Stimulated activated CD4-positive, alpha-beta T cell treated with anti-CD3 and anti-CD28 coated beads, Interleukin-15, amount 100 ng/mL, for 1 hour (primary cell): Measurements from ENCODE around the gene CPXM2.

Experiments
- DNase-seq, 2 donors: peaks; one replicate each; pipeline ENCODE4 v3.0.0-alpha.2; 2020; ENCODE audit warnings: low read depth in 1 of 2, low spot score in 1 of 2

Gene CPXM2

DNA sequence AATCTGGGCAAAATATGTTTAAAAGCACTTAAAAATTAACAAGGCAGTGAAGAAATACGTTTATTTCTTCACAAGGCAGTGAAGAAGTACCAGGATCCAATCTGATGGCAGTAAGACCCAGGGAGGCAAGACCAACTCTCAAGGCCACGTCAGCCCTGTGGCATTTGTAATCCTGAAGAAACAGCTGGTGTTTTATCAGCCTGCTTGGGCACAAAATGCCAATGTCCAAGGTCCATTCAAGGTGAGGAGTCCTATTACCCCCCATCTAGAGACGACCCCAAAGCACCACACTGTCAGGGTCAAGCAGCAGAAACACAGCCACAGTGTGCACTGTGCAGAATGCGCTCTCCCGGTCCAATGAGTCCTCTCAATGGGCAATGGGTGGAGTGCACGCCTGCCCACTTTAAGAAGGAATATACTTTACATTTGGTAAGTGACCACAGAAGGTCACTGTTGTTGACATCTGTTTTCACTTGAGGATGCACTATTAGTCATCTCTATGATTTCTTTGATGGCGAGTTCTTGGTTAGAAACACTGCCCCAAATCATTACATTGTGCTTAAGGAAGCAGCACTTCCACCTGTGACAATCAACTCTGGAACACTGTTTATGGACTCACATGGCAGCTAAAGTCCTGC, 12.8 kb downstream of the CPXM2 start:
- no peak for DNase-seq

DNA sequence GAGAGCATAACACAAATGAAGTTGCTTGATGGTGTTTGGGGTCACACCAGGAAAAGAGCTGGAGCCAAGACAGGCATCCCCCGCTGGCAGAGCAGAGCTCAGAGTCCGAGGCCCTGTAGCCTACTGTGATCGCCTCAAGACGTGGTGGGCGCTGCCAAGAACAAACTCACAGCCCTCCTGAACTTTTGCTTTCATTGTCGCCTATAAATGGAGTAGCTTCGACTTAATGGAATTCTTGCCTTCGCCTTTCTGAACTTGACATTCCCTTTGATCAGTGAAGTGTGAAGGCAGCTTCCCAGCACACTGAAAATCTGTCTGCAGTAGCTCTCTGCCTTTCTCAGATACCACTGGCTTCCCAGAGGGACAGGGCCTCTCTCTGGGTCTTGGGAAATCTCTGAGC, 21.3 kb downstream of the CPXM2 start:
- DNase-seq, result no peak

DNA sequence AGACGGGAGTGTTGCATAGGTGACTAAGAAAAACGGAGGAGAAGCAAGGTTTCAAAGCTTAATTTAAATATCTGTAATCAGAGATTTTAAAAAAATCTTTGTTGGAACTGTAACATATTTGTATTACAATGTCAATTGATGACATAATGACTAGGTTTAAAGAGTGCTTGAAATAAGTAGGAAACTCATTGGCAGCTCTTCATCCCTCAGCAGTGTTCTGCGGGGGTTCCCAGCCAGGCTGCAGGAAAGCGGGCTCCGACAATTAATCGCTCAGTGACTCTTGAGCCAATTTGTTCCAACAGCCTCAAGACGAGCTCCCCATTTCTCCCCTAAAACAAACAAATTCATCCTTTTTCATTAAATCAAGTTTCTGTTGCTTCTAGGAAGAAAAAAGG, 22.6 kb downstream of the CPXM2 start:
- no peak for DNase-seq

DNA sequence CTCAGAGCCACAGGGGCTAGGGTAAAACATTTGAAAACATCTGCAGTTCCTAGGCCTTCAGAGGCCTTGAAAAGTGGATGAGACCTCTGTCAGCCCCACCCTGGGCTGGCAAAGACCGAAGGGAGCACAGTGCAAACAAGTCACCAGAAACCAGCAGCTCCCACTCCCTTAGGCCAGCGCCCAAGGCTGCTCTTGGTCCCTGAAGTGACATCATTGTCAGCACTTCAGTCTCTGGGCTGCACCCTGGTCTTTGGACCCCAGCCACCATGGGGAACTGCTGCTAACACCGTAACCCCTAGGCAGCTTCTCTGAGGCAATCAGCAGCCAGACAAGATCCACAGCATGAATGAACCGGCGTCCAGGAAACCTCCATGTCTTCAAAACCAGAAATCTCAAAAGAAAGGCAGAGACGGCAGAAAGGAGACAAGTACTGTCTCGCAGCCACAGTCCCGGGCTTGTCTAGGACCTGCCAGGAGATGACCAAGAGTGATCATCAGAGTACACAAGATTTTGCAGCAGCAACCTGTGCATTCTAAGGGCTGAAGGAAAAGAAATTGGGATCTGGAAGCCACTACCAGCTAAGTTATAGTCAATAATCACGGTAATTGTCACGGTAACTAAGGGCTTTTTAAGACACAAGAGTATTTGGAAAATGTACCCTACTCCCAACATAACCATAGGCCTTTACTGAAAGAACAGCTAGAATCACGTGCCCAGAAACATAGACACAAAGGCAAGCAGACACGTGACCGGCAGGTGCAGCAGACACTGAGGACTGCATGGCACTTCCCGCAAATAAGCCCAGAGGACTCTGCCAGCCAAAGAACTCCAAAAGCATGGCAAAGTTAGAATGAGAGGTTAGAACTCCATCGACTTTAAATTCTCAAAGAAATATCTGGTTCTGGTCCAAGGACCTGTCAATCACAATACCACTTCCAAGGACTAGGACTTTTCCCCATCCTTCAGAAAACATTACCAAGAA, 23.3 kb downstream of the CPXM2 start:
- DNase-seq, result no peak

DNA sequence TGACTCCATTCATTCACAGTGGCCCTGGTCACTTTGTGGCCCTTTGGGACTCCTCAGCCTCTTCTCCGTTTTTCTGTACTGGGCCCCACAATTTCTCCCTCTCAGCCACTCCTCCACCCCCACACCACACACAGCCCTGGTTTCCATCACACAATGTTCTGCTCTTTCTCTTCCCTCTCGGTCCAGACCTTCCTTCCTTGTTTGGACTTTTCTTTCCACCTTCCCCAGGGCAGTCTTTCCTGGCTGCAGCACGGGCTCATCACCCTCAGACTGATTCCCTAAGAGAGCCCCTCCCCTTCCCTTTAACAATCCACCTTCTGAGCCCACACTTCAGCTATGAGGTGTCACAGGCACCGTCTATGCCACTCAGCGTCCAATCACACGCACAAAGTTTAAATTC, 25.7 kb downstream of the CPXM2 start:
- DNase-seq, result no peak

DNA sequence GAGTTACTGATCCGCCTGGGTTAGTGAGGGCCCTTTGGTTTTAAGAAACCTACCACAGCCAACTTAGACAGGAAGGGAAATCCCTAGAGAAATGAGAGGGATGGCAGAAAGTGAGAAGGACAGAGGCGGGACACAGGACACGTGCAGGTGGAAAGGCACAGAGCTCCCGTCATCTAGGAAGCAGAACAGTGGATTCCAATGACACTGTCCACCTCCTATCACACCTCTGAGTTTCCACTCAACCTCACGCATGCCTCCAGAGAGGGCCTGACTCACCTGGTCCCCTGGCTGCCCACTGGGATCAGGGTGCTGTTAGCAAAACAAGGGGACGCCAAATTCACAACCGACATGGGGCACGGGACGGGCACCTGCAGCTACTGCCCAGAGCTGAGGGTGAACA, 26.3 kb downstream of the CPXM2 start:
- DNase-seq, result no peak

DNA sequence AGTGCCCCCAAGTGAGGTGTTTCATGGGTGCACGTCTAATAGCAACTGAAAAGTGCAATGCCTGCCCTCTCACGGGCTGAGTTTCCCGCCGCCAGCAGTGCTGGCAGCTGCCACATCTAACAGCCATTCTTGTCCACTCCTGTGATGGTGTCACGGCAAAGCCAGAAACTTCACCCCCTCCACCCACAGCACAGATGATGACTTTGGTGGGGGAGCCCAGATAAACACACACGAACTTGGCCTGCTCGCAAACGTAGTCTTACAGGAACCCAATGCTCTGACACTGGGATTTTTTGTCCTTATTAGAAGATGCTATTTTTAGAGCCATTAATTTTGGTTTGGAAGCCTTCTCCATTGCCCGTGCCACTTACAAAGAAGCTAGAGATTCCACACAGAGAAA, 26.7 kb downstream of the CPXM2 start:
- no peak for DNase-seq

DNA sequence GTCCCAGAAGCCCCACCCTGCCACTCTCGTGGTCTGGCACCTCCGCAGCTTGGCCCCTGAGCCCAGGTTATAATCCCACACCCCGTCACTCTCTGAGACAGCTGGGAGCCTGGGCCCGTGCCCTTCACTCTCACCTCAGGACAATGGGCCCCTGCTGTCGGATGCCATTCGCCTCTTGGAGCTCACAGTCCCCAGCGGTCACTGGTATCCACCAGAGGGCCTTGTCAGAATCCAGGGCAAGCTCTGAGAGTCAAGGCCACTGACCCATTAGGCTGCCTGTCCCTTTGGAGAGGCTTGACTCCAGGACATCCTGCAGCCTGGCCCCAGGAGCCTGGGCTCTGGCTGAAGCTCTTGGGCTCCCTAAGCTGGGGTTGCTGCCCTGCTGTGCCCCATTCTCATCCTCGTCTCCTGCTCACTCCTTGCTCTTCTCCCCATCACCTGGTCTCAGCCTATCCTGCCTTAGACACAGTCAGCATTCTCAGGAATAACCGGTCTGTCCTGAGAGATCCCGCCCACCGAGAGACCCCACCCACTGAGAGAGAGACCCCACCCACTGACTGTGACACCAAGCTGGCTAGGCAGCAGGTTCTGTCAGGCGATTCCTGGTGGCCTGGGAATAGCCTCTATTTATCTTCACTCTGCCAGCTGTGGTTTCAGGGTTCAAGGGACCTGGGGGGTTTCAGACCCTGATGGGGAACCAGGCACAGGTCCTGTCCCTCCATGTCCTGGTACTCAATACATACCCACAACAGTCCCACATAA, 27.7 kb downstream of the CPXM2 start:
- no peak for DNase-seq

DNA sequence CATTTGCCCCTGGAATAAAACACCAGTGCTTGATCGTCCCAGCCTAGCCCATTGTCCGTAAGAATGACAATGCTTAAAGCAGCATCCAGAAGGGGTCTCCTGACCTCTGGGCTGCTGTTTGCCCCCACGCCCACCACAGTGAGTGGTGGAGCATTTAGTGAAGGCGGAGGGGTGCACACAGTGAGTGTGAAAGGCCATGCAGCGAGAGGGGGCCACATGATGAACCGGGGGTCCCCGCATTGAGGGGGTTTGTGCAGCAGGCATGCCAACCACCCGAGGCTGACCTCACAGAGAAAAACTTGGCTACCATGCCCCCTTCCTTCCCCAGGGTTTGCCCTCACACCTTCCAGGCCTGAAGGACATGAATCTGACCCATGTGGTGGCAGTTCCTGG, 28.4 kb downstream of the CPXM2 start:
- no peak for DNase-seq

DNA sequence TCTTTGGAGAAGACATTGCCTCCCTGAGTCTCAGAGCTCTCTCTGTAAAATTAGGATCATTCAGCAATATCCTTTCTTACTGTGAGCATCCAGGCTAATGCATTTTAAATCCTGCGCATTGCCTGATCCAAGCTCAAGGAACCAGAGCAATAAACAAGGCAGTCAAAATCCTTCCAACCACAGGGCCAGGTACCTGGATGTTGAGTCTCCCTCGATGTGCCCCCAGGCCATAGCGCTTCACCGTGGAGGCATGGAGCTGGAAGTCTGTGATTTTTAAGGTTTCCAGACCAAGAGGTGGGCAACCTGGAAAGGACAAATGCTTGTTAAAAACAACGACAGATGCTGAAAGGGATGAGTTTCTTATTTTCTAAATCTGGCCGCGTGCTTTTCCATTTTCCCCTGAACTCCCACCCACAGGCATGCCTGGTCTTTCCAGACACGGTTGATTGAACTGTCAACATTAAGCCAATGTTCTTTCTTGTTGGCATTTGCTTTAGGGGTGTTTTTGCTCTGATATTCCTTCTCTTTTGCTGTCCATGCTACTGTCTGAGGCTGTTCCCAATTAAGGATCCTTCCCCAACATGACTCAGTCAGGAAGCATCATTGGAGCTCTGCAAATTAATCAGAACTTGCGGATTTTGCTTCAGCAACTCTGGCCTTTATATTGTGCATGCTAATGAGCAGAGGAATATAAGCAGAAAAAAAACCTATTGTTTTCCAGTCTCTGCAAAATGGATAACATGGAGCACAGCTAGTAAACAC, 29.0 kb downstream of the CPXM2 start:
- no peak for DNase-seq

DNA sequence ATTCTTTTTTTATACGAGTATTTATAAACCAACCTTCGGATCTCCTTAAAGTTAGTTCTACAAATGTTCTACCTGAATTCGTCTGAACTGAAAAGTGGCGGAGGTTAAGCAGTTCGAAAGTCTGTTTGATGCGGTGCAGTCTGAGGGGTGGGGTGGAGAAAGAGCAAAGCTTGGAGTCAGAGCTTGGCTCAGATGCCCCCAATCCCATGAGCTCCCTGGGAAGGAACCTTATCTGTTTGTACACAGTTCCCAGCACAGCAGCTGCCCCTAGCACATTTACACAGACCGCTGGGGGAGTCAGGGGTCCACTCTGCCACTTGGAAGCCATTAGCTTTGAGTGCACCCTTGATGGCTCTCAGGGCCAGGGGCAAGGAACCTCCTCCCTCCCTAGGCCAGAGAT, 30.8 kb downstream of the CPXM2 start:
- DNase-seq, result no peak

DNA sequence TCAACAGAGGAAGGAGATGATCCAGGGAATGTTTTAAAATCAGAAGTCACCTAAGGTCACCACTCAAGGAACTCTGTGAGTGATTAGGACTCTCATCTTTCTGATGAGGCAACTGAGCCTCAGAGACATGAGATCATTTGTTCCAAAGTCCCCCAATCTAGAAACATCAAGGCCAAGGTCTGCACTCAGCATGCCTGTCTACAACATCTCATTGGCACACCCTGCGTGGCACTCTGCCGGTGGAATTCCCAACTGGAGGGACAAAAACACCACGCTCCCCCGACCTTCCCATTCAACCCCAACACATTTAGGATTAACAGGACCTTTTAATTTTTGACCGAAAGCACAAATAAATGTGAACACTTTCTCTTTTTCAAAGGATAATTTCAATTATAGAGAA, 31.4 kb downstream of the CPXM2 start:
- no peak for DNase-seq

DNA sequence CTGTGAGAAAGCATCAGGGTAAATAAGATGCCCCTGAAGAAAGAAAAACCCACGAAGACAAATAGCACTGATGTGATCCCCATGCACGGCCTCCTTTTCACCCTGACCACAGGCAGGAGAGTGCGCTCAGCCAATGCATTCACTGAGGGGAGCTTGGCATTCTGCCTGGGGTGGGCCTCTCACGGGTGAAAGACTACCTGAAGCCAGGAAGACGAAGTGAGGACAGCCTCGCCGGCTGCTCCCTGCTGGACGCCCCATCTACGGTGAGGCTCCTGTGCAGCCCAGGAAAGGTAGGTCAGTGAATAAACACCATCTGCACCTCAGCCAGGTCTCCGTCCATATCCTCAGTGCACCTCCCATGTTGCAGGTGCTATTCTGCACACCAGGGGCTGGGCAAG, 32.0 kb downstream of the CPXM2 start:
- no peak for DNase-seq

DNA sequence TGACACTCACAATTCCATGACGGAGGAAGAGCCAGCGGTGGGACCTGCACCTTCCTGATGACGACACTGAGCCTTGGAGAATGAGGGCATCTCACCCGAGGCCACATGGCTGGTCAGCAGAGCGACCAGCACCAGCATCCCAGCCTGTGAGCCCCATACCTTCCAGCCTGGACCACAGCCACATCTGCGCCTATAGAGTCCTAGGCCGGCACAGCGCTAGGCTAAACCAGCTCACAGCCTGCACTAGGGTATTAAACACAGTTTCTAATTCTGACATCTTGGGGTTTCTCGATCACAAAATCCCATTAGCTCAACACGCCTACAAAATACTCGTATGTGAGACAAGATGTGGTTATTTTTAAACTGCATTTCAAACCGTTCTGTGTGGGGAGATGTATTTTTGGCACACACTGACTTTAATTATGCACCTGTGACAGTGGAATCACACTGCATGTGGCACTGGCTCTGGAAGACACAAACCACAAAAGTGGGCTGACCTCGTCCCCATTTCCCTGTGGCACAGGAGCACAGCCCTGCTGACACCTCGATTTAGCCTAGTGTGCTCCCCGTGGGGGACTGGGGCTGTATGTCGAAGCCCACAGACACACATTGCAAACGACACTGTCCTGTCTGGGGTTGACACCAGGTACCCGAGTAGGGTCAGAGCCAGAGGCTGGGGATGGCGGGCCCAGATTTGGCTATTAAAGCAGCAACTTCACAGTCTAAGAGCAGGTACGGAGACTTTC, 32.5 kb downstream of the CPXM2 start:
- DNase-seq, result no peak

DNA sequence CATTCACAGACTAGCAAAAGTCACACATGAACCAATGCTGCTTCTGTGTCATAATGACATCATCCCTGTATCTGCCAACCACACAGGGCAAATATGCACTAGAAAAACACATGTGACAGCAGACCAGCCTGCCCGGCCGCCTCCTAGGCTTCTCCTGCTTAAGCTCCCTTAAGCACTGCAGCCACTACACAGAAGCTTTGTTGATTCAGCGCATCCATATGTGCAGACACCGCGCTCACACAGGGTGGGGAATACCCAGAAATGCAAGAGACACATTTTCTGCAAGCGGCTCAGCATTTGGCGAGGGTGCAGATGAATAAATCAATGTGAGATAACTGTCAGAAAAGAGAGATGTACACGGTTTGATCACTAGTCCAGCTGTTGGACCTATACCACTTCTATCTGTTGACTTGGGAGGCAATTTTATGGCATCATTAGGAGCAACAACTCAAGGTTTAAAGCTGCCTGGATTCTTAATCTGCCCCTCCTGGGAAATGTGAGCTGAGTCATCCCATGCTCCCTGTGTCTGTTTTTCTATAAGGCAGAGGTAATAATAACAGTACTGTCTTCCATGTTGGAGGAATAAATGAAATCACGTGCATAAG, 33.4 kb downstream of the CPXM2 start:
- DNase-seq, result no peak

DNA sequence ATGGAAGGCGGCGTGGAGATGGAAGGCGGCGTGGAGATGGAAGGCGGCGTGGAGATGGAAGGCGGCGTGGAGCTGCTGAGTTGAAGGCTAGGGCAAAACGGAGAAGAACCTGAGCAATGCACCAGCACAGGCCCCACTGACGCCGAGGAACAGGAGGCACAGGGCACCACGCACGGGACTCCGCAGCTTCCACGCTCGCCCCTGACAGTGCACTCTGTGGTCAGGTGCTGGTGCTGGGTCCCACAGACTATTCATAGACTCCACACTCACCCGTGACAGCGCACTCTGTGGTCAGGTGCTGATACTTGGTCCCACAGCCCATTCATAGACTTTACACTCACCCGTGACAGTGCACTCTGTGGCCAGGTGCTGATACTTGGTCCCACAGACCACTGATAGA, 34.0 kb downstream of the CPXM2 start:
- no peak for DNase-seq

DNA sequence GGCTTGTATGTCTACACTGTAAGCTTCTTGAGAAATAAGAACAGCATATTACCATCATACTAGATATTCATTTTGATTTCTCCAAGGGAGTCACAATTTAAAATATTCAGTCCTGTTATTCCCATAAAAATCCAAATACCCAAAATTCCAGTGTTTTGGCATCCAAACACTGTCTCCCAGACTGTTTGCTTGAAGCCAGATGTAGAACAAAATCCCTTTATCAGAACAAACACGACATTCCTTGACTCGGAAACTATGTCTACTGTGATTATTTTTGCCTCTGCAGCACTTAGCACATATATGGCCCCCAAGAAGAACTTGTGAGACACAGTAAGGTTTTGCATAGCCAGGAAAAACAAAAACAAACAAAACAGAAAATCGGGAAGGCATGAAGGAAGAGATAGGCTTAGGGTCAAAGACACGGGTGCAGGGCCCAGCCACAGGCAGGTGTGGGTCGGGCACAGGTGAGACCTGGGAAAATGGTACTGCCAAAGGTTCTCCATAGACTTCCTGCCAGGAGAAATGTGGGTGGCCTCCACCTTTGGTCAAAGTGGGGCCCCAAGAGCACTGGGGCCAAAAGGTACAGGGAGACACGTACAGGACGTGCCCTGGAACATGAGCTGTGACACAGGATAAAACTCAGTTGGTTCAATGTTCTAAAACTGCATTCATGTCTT, 36.5 kb downstream of the CPXM2 start:
- DNase-seq, result no peak

DNA sequence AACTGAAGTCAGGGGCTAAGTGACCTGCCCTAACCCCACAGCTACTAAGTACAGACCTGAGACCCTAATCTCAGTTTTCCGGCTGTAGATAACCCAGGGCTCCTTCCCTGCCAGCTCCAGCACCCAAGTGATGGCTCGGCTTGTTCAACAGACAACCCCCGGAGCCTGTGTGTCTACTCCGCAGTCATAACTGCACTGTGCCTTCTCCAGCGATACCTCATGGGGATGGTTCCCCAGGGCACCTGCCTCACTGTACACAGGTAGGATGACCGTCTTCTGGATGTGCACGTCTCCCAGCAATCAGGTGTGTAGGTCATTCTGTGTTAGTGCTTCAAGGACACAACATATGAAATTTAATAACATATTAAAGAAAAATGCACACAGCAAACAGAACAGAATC, 37.1 kb downstream of the CPXM2 start:
- no peak for DNase-seq

DNA sequence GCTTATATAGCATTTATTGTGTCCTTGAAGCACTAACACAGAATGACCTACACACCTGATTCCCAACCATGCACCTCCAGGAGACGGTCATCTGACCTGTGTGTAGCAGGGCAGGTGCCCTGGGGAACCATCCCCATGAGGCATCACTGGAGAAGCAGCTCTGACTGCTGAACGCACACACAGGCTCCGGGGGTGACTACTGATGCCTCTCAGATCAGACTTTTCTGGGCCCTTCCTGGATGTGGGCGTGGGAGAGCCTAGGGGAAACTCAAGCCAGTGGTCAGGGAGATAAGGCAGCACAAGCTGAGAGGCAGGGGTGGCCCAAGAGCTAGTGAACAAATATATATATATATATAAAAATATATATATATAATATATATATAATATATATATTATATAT, 37.6 kb downstream of the CPXM2 start:
- DNase-seq, result no peak
